K562 (cell line): Measurements from ENCODE around the gene CA7. TPM values are rescaled to one million over a fixed set of nuclear protein-coding genes. Genes with fewer than 3 reads are reported as not detected.

Experiments
- CBFA2T2 ChIP-seq: fragments of 450-650 bp; conservative IDR thresholded peaks from 2 replicates; pipeline ENCODE4 v1.6.1; 2017; ENCODE audit warnings: mild to moderate bottlenecking
- FOXJ2 ChIP-seq: fragments of 200-800 bp; sonication (Bioruptor generic); IDR thresholded peaks from 2 replicates; pipeline ENCODE4 v1.6.1; 2016; ENCODE audit warnings: missing genetic modification characterization, missing compliant biosample characterization
- FOXO4 ChIP-seq: fragments of 450-650 bp; formaldehyde crosslinking; IDR thresholded peaks from 2 replicates; pipeline ENCODE4 v1.4.0; 2020; ENCODE audit warnings: mild to moderate bottlenecking, moderate library complexity
- MGA ChIP-seq: fragments of 450-650 bp; IDR thresholded peaks from 2 replicates; pipeline ENCODE4 v1.6.1; 2016; ENCODE audit warnings: mild to moderate bottlenecking, moderate library complexity
- PHF8 ChIP-seq: fragments of 200-600 bp; sonication (generic); IDR thresholded peaks from 2 replicates; pipeline ENCODE4 v1.6.1; 2012; ENCODE audit warnings: mixed run types, mild to moderate bottlenecking, inconsistent platforms, low read length, moderate library complexity, borderline replicate concordance
- polyA plus RNA-seq, 8 experiments: library from polyadenylated mRNA; depleted of rRNA in 4 of 8; stranded (reverse) in 5 of 8; unstranded in 3 of 8; fragments of >200 nt; fragmentation: Nextera tagmentation in 2 of 8; fragmentation: Illumina TruSeq in 1 of 8; extraction: Ambion mirVana in 2 of 8; extraction: Trizol in 1 of 8; gene quantifications; 2 replicates each; pipeline versions ENCODE4 v1.2.1 to v1.2.3, GENCODE V29; 2011 to 2014; ENCODE audit warnings: inconsistent platforms in 1 of 8, missing spikeins in 1 of 8
- total RNA-seq, 7 experiments: library from RNA; depleted of rRNA in 6 of 7; stranded (reverse); fragments of >200 nt in 6 of 7; fragmentation: Illumina TruSeq in 2 of 7; extraction: Trizol in 2 of 7; gene quantifications; 2 replicates each; pipeline versions ENCODE4 v1.2.1 to v1.2.3, GENCODE V29; 2011 to 2021; ENCODE audit warnings: low replicate concordance in 1 of 7
- TF ChIP-seq, protein P1 (sequence below), 2 experiments: IDR thresholded peaks; 2 replicates each; pipeline ENCODE4 v1.6.1; 2012; ENCODE audit warnings: improper control_type of control experiment in 2 of 2, low read depth in 2 of 2, low read length in 2 of 2, borderline replicate concordance in 1 of 2
- TF ChIP-seq, protein P2 (sequence below): sonication (generic); formaldehyde crosslinking; IDR thresholded peaks from 2 replicates; pipeline ENCODE4 v1.4.0; 2020; ENCODE audit warnings: mild to moderate bottlenecking, missing genetic modification reagents

CA7 gene
- total and polyA plus RNA-seq, 9 of the 15 experiments (the other 6 are each of a cell fraction or from before 2014, with no cell fraction given): 0.03 to 0.07 (median 0.05) TPM; not detected in 5

- TF ChIP-seq MGA (peak; percentile 67; the same call in 1 of the 2 replicates), PHF8 (peak; percentile 43; the same call in 1 of the 2 replicates), FOXJ2 (tag) (peak; percentile 81), FOXO4 (CRISPR knock-in tag) (no peak), CBFA2T2 (peak; percentile 46)
- TF ChIP-seq, protein P1, sequence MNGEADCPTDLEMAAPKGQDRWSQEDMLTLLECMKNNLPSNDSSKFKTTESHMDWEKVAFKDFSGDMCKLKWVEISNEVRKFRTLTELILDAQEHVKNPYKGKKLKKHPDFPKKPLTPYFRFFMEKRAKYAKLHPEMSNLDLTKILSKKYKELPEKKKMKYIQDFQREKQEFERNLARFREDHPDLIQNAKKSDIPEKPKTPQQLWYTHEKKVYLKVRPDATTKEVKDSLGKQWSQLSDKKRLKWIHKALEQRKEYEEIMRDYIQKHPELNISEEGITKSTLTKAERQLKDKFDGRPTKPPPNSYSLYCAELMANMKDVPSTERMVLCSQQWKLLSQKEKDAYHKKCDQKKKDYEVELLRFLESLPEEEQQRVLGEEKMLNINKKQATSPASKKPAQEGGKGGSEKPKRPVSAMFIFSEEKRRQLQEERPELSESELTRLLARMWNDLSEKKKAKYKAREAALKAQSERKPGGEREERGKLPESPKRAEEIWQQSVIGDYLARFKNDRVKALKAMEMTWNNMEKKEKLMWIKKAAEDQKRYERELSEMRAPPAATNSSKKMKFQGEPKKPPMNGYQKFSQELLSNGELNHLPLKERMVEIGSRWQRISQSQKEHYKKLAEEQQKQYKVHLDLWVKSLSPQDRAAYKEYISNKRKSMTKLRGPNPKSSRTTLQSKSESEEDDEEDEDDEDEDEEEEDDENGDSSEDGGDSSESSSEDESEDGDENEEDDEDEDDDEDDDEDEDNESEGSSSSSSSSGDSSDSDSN (IDR thresholded peaks at IDR 0.05; ENCODE audit: borderline replicate concordance in 1 of 2, low read depth in 2 of 2, low read length in 2 of 2): no peak
- TF ChIP-seq, protein P2, sequence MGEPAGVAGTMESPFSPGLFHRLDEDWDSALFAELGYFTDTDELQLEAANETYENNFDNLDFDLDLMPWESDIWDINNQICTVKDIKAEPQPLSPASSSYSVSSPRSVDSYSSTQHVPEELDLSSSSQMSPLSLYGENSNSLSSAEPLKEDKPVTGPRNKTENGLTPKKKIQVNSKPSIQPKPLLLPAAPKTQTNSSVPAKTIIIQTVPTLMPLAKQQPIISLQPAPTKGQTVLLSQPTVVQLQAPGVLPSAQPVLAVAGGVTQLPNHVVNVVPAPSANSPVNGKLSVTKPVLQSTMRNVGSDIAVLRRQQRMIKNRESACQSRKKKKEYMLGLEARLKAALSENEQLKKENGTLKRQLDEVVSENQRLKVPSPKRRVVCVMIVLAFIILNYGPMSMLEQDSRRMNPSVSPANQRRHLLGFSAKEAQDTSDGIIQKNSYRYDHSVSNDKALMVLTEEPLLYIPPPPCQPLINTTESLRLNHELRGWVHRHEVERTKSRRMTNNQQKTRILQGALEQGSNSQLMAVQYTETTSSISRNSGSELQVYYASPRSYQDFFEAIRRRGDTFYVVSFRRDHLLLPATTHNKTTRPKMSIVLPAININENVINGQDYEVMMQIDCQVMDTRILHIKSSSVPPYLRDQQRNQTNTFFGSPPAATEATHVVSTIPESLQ (CRISPR knock-in tag): no peak
Observed at GRCh38 chr16:66899945-66900710, 55.9 kb downstream of the CA7 start (continued).
